Esophagus muscularis mucosa (tissue), 3 donors: ENCODE measurements around the gene SBNO2.

ENCODE experiments used
- CTCF ChIP-seq, 3 experiments: fragments of 200-600 bp in 2 of 3; fragments of 450-650 bp in 1 of 3; sonication (generic) in 2 of 3; IDR thresholded peaks; one replicate each; pipeline ENCODE4 v1.5.1; 2017 to 2019; ENCODE audit warnings: antibody characterized with exemption in 3 of 3, mild to moderate bottlenecking in 2 of 3, moderate library complexity in 1 of 3
- POLR2A ChIP-seq: fragments of 450-650 bp; IDR thresholded peaks from one replicate; pipeline ENCODE4 v1.6.1; 2017; ENCODE audit warnings: antibody characterized with exemption, moderate library complexity, mild to moderate bottlenecking, low read depth

GRCh38 chr19:1107661-1108261 is 66.3 kb downstream of the SBNO2 start:
- TF ChIP-seq POLR2A (no peak), CTCF (IDR thresholded peaks at IDR 0.05) (no peak)
